ENCODE data around the gene SETX.

GRCh38 chr9:132356324-132356924 is 1.6 kb upstream of the SETX start:
- TF ChIP-seq, protein P1, sequence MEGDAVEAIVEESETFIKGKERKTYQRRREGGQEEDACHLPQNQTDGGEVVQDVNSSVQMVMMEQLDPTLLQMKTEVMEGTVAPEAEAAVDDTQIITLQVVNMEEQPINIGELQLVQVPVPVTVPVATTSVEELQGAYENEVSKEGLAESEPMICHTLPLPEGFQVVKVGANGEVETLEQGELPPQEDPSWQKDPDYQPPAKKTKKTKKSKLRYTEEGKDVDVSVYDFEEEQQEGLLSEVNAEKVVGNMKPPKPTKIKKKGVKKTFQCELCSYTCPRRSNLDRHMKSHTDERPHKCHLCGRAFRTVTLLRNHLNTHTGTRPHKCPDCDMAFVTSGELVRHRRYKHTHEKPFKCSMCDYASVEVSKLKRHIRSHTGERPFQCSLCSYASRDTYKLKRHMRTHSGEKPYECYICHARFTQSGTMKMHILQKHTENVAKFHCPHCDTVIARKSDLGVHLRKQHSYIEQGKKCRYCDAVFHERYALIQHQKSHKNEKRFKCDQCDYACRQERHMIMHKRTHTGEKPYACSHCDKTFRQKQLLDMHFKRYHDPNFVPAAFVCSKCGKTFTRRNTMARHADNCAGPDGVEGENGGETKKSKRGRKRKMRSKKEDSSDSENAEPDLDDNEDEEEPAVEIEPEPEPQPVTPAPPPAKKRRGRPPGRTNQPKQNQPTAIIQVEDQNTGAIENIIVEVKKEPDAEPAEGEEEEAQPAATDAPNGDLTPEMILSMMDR (IDR thresholded peaks at IDR 0.05), result no peak
- TF ChIP-seq EZH2 (IDR thresholded peaks at IDR 0.05), result no peak
